NCI-H748 treated with DMSO at 0.1 percent for 48 hours (cell line): ENCODE data around the gene PLAC1.

Experiments used
- DNase-seq: peaks from one replicate; lab custom pipeline; 2025; lab: John Stamatoyannopoulos, UW

The PLAC1 gene

GRCh38 chrX:134543288-134543687 lies 115.0 kb downstream of the PLAC1 start:
- DNase-seq, result no peak

GRCh38 chrX:134542485-134542884 lies 115.8 kb downstream of the PLAC1 start:
- no peak for DNase-seq

- DNase-seq, result no peak
Measured at GRCh38 chrX:134541906-134542305, 116.4 kb downstream of the PLAC1 start.

- DNase-seq, result no peak
Measured at GRCh38 chrX:134538316-134538715, 120.0 kb downstream of the PLAC1 start.

- DNase-seq, result no peak
Measured at GRCh38 chrX:134537179-134537955, 120.9 kb downstream of the PLAC1 start.

GRCh38 chrX:134533952-134534351 lies 124.3 kb downstream of the PLAC1 start:
- DNase-seq, result no peak

- no peak for DNase-seq
Measured at GRCh38 chrX:134533352-134533751, 124.9 kb downstream of the PLAC1 start.

GRCh38 chrX:134530845-134531244 lies 127.4 kb downstream of the PLAC1 start:
- no peak for DNase-seq

- no peak for DNase-seq
Measured at GRCh38 chrX:134529481-134529880, 128.8 kb downstream of the PLAC1 start.

GRCh38 chrX:134528960-134529359 lies 129.3 kb downstream of the PLAC1 start:
- no peak for DNase-seq

GRCh38 chrX:134526399-134526798 lies 131.9 kb downstream of the PLAC1 start:
- DNase-seq, result no peak

GRCh38 chrX:134525086-134525792 lies 133.0 kb downstream of the PLAC1 start:
- DNase-seq, result no peak

- no peak for DNase-seq
Measured at GRCh38 chrX:134524181-134524580, 134.1 kb downstream of the PLAC1 start.

GRCh38 chrX:134520860-134521390 lies 137.3 kb downstream of the PLAC1 start:
- no peak for DNase-seq
